HCEC 1CT (cell line): ENCODE results near the gene LHPP.

Experiments
- DNase-seq: peaks from one replicate; pipeline ENCODE4 v3.0.0-alpha.2; 2017

Gene LHPP

DNA sequence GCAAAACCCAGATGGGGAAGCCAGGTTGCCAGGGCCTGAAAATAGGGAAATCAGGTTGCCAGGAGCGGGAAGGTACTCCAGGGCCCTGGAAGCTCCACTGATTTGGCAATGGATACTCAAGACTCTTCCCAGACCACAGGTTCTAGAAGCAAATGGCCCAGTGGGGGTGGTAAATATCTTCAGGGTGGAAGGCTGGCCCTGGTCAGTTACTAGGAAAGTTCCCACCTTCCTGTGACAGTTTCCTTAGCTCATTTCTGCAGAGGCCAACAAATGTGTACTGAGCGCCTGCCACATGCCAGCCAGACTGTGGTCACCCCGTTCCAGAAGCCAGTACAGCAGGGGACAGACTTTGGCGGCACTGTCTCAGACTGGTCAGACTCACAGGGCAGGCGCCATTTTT, 168.9 kb downstream of the LHPP start:
- DNase-seq = no peak

DNA sequence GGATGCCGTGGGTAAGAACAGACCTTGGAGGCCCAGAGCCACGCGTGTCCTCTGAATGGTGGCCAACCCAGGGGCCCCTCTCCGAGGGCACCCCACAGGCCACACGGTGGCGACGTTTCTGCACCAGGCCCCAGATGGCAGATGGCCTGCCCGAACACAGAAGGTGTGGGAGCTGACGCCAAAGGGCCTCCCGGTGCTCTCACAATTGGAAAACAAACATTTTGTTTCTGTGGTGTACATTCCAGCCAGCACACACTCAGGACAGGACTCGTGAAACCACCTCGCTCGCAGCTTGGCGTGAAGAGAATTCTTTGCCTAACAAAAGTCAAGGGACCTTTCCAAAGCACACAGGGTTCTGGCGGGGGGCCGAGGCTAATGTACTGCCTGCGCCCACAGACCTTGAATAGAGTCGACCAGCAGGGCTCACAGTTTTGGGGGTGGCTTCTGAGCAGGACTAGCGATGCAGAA, 170.5 kb downstream of the LHPP start:
- DNase-seq = no peak

GRCh38 chr10:124632566-124632965, 170.9 kb downstream of the LHPP start:
- DNase-seq = no peak

DNA sequence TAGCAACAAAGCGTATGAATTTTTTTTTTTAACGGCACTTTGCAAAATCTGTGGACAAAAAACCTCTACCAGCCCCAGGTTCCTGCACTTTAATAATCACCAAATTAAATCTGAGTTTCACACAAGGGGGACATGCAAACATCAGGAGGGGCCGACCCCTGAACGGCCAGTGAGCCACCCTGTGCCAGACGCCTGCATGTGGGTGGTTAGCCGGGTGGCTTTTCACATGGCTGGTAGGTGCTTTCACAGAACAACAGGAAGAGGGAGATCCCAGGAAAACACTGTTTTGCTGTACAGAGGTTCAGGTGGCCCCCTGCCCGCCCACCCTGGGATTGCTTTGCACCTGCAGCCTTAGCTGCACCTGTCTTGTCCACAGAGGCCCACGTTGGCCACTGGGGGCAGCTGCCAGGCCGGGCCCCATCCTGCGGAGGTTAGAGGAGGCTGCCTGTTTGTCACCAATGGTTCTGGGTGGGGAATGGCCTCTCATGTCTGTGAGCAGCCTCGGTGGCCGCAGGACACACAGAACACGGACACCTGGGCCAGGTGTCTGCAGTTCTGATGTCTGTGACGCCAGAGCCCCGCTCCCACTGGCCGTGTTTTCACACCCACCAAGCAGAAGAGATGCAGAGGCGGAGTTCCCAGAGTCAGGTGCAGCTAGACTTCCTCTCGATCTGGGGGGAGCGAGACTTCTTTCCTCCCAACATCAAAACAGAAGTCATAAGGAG, 174.8 kb downstream of the LHPP start:
- no peak for DNase-seq

DNA sequence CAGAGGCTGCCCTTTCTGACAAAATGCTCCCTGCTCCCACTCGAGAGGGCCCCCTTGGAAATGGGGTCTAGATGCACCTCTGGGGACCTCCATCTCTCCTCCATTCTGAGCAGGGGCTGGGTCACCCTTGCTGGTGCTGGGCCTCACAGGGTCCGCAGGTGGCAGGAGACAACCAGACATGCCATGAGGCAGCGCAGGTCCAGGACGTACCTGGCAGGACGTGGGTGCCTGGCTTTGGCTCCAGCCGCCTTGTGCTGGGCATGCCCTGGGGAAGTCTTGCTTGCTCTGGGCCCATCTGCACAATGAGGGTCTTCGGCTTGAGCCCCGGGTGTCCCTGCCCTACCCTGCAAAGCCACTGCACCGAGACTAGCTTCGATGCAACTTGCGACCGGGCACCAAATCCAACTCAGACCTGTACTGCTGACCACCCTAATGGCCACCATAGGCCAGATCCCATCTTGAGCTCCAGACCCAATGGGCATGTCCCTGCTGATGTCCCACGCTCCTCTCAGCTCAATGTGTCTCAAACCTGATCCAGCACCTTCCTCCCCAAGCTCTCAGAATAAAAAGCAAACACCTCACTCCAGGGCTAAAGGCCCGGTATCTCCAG, 175.6 kb downstream of the LHPP start:
- no peak for DNase-seq

DNA sequence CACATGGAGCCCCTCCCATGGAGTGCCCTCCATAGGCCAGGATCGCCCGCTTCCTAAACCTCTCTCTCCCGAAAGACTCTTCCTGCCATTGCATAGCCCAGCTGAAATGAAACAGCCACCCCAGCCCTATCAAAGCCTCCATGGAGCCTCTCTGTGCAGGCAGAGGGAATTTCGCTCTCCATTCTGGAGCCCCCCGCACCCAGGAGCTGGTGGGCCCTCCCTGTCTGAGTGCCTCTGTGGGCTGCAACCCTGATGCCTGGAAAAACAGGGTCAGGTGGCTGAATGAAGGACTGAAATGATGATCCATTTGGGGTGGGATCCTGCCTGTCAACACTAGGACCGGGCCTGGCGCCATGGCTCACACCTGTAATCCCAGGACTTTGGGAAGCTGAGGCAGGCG, 176.1 kb downstream of the LHPP start:
- no peak for DNase-seq

GRCh38 chr10:124639206-124639605, 177.6 kb downstream of the LHPP start:
- no peak for DNase-seq

DNA sequence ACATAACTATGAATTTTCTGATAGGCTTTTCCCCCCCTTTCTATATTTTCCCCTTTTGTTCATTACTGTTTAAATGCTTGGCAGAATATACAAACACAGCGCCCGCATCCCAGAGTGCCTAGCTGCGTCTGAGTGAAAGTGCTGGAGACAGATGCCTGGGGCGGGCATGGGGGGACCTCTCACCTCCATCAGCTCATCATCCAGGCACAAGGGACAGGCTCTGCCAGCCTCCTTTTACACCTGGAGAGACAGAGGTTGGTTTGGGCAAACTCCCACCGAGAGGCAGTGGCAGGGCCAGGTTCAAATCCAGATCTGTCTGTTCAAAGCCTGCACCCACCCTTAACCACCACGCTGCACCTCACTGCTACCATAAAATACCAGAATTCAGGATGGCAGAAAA, 178.0 kb downstream of the LHPP start:
- DNase-seq = no peak

DNA sequence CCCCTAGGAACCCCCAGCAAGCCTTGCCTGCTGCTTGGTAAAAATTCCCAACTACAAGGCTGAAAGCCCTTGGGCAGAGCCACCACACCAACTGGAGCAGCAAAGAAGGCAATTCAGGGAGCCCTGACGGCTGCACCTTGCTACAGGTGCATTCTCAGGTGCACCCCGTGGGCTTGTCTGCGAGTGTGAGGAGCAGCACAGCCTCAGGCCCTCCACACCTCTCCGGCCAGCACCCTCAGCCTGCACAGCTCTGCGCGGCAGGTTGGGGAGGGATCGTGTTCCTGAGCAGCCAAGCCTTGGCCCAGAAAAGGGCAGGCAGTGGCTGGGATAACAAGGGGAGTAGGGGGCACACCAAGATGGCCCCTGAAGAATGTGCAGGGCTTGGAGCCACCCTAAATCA, 178.4 kb downstream of the LHPP start:
- no peak for DNase-seq

GRCh38 chr10:124640538-124641231, 179.1 kb downstream of the LHPP start:
- no peak for DNase-seq

DNA sequence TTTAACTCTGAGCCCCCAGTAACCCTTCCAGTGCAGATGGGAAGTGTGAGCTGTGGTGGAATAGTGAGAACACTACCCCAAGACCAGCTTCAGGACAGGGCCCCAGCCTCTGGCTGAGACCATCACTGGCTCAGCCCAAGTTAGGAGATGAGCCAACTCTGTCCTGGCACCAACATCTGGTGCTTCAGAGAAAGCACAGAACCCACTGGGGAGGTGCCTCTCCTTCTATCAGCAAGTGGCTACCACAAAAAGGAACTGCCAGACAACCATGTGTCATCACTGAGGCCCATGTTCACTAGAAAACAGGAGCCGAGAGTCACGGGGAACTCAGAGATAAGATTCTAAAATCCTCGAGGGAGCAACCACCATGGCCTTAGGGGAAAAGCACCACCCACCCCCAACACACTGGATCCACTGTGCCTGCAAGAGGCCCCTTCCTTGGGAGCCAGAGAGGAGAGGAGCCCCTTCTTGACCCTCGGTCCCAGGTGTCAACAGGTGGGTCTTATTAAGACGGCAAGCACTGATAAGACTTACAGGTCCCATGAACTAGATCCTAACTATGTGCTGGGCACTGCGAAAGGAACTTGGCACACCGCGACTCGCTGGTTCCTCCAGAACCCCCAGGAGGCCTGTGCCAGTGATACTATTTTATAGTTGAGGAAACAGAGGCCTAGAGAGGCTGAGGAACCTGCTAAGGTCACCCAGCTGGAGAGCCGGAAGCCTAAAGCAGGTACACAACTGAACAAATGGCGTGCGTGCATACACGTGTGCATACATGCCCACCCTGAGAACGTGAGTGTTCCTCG, 179.9 kb downstream of the LHPP start:
- no peak for DNase-seq

DNA sequence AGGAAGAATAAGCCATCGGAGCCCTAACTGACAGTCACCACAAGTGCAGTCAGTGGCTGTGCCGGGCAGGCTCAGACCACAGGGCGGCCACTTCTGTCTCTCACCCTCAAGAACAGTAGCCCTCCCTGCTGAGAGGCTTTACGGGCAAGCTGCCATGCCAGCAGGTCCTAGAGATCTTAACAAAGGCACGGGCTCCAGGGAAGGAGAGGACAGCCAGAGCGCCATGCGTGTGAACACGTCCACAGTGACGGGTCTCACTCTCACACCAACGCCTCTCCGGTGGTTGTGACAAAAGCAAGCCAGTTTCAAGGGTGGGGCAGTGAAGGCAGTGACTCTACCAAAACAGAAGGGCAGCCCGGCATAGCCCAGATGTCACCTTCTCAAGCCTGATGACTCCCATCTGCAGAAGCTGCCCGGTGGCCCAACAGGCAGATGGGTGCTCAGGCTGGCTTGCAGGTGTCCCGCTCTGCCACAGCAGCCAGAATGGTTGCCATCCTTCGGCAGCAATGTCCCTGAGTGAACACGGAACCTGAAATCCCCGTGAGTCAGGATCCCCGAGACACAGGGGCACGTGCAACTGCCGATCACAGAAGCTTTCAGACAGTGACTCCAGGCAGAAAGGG, 180.6 kb downstream of the LHPP start:
- DNase-seq = no peak

DNA sequence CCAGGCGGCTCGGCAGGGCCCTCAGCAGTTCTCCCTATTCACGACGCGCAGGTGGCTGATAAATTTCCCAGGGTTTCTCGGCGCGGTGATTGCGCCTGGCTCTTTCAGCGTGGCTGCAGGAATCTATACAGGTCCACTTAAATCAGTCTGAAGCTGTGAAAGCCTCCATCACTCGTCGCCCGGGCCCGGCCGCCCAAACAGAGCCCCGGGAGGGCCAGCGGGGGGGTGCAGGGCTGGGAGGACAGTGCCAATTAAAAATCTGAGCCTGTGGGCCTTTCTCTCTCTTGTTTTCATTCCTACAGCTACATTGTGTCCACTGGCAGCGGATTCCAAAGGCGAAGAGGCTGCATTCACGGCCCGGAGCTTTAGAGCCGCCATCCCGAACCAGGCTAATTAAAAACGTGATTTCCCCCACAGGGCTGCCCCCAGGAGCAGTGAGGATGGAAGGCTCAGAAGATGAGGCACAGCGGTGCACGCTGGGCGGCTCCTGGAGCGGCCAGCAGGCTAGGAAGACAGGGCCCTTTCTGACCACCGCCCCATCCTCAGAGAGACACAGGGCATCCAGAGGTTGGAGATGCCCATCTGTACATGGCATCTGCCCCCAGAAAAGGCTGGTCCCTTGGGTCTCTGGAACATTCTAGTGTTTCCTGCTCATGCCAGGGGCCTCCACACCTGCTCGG, 181.8 kb downstream of the LHPP start:
- no peak for DNase-seq

DNA sequence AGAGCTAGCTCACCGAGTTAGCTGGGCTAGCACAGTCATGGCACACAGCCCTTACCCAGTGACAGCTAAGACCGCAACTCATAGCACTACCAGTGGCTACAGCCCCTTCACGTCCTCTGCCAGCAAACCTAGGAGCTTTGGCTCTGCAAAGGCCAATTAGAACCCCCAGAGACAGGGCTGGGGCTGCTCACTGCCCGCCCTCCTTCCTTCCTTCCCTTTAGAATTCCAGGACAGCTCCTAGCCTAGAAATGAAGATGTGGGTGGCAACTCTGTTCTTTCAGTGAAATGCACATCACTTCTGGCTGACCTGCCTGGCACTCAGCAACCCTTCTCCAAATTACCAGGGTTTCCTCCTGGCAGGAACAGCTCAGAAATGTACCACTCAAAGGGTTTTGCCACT, 182.6 kb downstream of the LHPP start:
- no peak for DNase-seq

GRCh38 chr10:124644771-124645415, 183.3 kb downstream of the LHPP start:
- no peak for DNase-seq

DNA sequence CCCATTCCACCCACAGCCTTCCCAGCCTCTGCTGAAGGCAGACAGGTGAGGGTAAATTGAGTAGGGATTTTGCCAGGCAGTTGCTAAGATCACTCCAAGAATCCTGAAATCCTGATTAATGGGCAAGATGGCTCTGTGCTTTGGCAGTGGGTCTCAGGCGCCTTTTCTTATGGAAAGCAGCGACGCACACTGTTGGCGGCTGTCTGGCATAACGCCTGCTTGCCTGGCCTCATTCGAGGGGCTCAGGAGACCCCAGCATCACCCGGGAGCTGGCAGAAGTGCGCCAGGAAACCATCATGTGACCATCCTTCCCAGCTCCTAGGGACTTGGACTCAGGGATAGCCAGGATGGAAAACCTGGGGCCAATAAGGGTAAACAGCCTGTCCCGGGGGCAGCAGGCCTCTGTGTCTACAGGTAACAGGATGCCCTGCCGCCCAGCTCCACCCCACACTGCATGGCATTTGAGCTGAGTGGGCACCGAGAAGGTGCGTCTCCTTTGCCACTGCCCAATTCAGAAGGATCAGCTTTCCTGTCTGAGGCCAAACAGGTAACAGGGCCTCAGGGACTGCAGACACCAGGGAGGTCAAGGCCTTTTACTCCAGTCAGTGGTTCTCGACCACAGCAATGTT, 184.0 kb downstream of the LHPP start:
- DNase-seq = no peak

DNA sequence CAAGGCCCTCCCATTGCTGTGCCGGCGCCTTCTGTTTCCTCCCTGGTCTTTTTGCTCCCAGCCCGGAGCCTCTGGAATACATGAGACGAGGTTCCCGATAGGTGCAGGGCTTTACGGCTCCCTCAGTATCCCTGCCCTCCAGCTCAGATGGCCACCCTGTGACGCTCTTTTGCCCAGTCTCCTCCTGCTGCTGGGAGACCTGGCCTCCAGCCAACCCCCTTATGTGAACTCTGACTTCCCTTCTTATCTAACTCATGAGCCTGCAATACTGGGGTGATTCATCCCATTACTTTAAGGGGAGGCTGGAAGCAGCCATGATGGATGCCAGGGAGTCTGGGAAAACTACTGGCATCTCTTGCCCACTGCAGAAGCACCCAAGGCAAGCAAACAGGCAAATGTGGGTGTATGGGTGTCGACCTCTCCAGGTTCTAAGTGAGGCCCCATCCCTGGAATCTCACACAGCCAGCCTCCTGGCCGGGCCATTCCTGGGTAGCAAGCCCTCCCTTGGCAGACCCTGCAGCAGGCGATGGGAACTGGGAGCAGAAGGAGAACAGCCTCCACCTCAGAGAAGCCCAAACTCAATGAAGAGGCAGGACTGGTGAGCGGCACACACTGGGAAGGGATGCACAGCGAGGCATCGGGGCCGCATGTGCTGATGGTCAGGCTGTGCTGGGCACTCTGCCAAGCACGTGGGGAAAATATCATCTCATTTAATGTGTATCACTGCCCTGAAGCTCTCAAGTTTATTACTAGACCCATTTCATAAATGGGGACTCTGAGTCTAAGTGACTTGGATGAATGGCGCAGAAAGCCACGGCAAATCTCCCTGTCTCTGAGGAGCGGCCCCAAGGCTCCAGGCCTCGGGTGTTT, 185.1 kb downstream of the LHPP start:
- peak; percentile 73 for DNase-seq

- DNase-seq = peak; percentile 25
Measured at GRCh38 chr10:124647421-124648130, 186.0 kb downstream of the LHPP start.

- no peak for DNase-seq
Measured at GRCh38 chr10:124648131-124648475, 186.5 kb downstream of the LHPP start.

DNA sequence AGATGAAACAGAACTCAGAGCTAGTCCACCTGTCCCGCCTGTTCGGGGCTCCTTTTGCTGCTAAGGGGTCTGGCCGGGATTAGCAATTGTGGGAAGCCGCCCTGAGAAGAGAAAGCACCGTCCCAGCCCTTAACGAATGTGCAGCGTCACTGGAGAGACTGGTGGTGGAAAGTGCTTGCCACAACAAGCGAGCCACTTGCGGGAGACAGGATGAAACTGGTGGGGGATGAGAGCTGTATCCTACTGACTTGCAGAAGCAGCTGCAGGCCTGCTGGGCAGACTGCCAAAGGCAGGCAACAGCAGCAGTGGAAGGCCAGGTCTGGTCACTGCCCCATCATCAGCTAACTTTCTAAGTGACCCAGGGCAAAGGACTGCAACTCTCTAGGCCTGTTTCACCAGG, 187.1 kb downstream of the LHPP start:
- peak; percentile 60 for DNase-seq
